SK-N-SH (cell line): ENCODE measurements around the gene EXD2.

Experiments
- EZH2phosphoT487 ChIP-seq: fragments of 200-600 bp; sonication (generic); IDR thresholded peaks from 2 replicates; pipeline ENCODE4 v1.6.1; 2017; ENCODE audit warnings: low read depth, mixed run types, mild to moderate bottlenecking, antibody characterized with exemption, moderate library complexity, borderline replicate concordance
- GABPA ChIP-seq: IDR thresholded peaks from 2 replicates; pipeline ENCODE4 v1.4.0; 2012; ENCODE audit warnings: low read depth, mild to moderate bottlenecking
- MXI1 ChIP-seq: IDR thresholded peaks from 2 replicates; pipeline ENCODE4 v1.6.1; 2012; ENCODE audit warnings: mild to moderate bottlenecking, low read depth, low read length, improper control_type of control experiment
- POLR2AphosphoS5 ChIP-seq: IDR thresholded peaks from 2 replicates; pipeline ENCODE4 v1.6.1; 2012; ENCODE audit warnings: low read depth, low read length
- TF ChIP-seq, protein P1 (sequence below): fragments of 200-600 bp; sonication (generic); IDR thresholded peaks from 2 replicates; pipeline ENCODE4 v1.6.1; 2017; ENCODE audit warnings: antibody characterized with exemption, mild to moderate bottlenecking, moderate library complexity

- no peak for TF ChIP-seq EZH2phosphoT487
- TF ChIP-seq POLR2AphosphoS5 = no peak
- TF ChIP-seq, protein P1, sequence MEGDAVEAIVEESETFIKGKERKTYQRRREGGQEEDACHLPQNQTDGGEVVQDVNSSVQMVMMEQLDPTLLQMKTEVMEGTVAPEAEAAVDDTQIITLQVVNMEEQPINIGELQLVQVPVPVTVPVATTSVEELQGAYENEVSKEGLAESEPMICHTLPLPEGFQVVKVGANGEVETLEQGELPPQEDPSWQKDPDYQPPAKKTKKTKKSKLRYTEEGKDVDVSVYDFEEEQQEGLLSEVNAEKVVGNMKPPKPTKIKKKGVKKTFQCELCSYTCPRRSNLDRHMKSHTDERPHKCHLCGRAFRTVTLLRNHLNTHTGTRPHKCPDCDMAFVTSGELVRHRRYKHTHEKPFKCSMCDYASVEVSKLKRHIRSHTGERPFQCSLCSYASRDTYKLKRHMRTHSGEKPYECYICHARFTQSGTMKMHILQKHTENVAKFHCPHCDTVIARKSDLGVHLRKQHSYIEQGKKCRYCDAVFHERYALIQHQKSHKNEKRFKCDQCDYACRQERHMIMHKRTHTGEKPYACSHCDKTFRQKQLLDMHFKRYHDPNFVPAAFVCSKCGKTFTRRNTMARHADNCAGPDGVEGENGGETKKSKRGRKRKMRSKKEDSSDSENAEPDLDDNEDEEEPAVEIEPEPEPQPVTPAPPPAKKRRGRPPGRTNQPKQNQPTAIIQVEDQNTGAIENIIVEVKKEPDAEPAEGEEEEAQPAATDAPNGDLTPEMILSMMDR = no peak
- no peak for TF ChIP-seq MXI1
- TF ChIP-seq GABPA = no peak
Observed at GRCh38 chr14:69156224-69156623, 35.1 kb upstream of the EXD2 start.
